HG03432 (cell line): ENCODE measurements around the gene STK16.
A peak's percentile ranks its signal among the peaks of the same experiment; 100 is the strongest.
"Not testable (repeated sequence)": the region's sequence is repeated elsewhere in the genome, so short reads cannot be mapped to it uniquely, and the experiment has no call there.

Experiments used
- ATAC-seq: cut with Tn5 transposase; IDR thresholded peaks from one replicate; pipeline ENCODE4 v1.9.1; 2021; ENCODE audit warnings: mild to moderate bottlenecking, moderate library complexity; ENCODE audit not compliant: unreplicated experiment

STK16 gene

DNA sequence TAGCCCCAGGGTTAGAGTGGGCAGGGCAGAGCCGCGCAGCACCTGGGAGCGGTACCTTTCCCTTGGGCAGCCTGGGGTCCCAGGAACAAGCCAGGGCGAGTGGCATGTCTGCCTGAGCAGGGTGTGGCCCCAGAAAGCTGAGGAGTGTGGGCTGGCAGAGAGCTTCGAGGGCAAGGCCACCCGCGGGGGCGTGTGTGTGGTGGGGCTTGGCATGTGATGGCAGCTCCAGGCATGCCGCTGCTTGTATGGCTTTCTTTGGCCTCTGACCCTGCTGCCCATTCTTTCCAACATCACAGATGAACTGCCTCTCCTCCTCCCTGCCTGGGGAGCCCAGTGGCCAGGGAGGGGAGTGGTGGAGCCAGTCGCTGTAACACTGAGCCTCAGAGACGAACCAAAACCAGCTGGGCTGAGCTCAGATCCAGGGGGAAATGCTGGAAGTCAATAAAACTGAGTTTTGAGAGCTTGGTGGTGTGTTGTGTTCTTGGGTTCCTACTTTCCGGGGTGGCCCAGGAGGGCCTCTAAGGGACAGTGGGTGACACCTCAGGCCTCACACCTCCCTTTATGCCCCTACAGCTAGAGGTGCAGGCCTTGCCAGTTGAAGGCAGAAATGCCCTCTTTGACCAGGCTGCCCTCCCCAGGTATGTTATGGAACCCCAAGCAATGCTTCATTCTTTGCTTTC is 41.3 kb downstream of the STK16 start:
- ATAC-seq, result no peak

DNA sequence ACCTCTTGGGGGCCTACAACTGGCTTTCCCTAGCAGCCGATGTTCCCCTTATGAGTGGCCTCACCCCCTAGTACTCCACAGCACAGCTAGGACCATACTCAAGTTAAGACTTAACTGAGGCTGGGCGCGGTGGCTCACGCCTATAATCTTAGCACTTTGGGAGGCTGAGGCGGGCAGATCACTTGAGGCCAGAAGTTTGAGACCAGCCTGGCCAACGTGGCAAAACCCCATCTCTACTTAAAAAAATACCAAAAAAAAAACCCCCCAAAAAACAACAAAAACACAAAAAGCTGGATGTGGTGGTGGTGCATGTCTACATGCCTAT is 41.8 kb downstream of the STK16 start:
- ATAC-seq, result not testable (repeated sequence)

DNA sequence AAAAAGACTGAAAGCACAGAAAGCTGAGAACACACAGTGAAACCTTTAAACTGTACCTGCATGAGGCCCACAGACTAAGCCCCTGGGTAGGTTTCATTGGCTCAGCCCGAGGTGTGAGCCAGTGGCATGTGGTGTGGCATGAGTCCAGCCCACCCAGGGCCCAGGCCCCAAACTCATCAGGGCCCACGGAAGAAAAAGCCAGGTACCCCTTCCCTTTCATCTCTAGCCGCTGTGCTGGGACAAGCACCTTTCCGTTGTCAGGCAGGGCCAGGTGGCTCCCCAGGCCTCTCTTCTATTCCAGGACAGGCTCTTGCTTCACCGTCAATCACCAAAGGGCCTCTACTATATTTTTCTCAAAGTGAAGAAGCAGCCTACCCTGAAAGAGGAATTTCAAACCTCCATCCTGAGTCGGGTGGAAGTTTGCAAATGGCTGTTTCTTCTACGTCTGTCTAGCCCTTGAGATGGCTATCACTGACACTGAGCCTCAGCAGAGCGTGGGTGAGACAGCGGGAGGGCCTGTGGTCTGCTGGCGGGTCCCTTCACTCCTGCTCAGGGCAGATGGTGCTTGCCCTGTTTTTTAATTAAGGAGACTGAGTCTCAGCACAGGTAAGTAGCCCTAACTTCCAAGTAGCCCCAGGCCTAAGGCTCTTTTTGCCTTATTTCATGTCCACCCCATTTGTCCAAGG is 42.4 kb downstream of the STK16 start:
- ATAC-seq, result no peak

DNA sequence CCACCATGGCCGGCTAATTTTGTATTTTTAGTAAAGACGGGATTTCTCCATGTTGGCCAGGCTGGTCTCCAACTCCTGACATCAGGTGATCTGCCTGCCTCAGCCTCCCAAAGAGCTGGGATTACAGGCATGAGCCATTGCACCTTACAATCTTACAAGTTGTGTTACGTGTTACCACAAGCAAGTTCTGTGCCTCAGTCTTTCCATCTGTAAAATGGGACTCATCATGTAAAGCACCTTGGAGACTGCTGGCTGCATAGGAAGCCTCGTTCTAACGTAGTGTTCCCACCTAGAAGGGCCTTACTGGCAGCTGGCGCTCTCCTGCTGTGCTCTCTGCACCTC is 43.9 kb downstream of the STK16 start:
- ATAC-seq, result no peak

DNA sequence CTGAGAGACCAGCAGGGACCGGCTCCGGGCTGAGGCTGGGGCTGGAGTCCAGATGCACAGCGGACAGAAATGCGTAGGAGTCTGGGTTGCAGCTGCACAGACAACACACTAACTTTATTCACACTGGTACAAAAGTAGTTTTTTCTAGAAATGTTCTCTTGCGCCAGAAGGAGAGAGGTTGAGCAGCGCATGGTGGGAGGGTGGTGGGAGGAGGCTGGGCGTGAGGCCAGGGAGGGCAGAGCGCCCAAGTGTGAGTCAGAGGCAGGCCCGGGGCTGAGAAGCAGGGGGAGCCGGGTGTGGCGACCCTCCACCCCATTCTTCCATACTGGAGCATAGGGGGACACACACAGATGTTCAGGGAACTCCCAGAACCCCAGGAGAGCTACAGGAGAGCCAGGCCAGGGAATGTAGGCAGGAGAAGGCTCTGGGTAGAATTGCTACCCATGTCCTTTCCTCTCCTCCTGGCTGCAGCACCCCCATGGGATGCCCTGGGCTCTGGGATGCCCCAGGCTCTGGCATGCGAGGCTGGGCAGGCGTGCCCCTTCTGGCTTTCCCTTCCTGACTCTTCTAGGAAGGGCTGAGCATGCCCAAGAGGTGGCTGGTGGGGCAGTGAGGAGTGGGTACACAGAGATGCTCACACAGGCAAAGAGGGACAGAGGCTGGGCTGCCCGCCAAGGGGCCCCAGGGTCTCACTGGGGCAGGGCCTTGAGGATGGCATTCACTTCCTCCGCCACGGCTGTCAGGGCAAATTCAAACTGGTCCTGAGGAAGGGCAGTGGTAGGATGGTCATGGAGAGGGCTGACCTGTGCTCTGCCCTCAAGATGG is 44.5 kb downstream of the STK16 start:
- ATAC-seq, result no peak

DNA sequence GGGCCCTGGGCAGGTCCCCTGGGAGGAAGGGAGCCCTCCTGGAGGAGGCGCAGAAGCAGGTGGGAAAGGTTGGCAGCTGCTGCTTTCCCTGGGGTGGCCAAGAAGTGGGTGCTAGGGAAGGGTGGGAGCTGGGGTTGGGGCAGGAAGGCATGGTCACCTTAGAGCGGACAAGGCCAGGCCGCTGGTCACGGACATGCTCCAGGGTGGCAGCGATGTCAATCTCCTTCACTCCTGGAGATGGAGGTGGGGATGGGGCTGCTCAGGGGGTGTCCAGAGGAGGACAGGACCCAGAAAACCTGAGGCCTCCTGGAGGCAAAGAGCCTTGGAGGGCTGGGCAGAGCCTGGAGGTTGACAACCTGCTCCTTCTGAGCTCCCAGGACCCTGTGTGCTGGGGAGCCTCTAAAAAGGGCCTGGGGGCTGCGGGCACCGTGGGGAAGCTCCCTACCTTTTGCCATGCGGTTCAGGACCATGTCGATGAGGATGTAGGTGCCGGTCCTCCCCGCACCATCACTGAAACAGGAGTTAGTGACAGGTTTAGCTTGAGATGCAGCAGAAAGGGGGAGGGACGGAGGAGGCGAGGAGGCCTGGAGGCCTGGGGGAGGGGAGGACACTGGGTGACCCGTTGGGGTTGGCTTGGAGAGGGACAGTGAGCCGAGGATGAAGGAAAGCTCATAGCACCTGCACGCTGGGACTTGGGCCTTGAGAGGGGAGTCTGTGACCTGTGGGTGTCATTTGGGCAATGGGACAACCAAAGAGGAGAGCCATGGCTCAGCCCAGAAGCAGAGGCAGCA is 45.3 kb downstream of the STK16 start:
- no peak for ATAC-seq

DNA sequence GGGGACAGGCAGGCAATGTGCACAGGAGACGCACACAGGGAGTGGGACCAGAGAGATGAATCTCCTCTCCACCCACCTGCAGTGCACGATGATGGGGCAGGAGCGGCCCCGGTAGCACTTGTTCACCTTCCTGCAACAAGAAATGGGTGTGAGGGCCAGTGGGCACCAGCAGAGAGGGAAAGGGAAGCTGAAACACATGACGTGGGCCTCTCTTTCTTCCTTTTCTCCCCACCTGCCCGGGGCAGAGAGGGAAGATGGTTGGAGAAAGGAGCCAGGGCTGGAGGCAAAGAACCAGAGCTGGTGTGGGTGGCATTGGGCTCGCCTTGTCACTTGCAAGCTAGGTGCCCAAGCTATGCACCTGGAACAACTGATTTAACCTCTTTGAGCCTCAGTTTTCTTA is 46.1 kb downstream of the STK16 start:
- no peak for ATAC-seq

DNA sequence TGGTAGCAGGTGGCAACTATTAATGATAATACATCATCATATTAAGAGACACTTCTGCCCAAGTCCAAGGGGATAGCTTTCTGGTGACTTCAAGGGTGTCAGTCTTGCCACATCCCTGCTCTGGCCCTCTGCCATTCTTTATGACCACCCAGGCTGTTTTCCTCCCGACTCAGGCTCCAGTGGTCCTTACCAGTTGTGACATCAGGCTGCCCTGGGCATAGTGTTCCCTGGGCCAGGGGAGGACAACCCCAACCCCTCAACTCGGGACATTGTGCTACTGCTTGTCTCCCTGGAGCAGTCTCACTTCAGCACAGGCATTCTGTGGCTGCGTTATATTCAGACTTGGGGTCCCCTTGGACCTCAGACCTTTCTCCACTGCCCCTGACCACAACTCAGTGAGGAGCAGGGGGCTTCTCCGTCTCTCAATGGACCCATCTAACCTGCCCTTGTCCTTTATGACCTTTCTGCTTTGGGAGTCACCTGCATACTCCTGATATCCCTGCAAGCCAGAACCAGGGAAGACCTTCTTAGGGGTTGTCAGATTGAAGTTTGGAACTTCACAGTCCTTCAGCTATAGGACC is 46.7 kb downstream of the STK16 start:
- ATAC-seq, result no peak

DNA sequence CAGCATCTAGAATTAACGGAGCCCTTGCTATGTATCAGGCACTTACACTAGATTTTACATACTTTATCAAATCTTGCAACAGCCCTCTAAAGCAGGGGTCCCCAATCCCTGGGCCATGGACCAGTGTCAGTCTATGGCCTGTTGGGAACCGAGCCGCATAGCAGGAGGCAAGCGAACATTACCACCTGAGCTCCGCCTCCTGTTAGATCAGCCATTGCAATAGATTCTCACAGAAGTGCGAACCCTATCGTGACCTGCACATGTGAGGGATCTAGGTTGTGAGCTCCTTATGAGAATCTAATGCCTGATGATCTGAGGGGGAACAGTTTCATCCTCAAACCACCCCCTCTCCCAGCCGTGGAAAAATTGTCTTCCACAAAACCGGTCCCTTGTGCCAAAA is 47.3 kb downstream of the STK16 start:
- ATAC-seq, result no peak

DNA sequence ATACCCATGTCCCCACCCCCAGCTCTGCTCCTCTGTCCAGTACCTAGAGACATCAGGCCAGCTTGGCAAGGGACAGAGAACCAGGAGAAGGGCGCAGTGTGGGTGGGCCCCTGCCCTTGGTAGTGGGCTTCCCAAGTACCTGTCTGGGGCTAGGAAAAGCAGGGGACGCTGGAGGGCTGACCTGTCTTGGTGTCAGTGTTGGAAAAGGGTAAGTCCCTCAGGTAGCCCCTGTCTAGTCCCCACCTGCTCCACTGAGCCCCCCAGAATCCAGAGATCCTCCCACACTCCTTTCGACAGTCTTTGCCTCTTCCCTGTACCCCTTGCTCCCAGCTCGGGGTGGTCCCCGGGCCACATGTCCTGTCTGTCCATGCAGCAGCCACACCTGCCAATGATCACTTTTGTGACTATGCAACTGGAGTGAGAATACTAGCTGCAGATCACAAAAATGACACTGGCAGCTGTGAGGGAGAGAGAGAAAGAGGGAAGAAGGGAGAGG is 48.5 kb downstream of the STK16 start:
- ATAC-seq, result no peak

DNA sequence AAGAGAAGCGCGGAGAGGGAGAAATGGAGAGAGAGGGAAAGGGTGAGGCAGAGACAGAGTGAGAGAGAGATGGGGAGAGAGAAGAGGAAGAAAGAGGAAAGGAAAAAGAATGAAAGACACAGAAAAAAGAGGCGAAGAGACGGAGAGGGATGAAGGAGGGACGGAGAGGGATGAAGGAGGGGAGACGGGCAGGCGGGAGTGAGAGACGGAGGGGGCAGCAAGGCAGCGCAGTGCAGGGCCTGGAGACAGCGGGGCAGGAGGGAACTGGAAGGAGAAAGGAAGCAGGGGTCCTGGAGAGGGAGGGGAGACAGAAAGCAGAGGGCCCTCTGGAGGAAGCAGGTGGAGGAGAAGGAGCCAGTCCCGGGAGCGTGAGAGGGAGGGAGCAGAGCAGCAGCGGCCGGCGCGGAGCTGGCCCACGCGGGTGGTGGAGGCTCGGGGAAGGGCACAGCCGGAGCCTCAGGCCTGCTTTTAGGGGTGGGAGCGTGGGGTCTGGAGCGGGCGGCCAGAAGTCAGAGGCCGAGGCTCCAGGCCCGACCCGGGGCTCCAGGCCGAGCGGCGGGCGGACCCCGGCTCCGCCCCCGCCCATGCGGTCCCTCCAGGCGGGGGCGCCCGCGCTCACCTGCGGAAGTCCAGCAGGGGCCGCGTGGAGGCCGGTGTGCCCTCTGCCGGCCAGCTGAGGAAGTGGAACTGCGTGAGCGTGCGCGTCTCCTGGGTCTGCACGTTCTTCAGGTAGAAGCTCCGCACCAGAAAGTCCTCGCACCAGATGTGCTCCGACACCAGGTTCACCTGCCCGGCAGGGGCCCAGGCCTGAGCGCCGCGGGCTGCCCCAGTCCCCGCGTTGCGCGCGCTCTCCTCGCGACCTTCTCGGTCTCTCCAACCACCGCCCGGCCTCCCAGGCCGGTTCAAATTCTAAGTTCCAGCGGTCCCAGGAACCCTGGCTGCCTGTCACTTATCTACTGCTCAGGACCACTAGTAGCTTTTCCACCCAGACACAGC is 49.4 kb downstream of the STK16 start:
- ATAC-seq, result peak; percentile 93

DNA sequence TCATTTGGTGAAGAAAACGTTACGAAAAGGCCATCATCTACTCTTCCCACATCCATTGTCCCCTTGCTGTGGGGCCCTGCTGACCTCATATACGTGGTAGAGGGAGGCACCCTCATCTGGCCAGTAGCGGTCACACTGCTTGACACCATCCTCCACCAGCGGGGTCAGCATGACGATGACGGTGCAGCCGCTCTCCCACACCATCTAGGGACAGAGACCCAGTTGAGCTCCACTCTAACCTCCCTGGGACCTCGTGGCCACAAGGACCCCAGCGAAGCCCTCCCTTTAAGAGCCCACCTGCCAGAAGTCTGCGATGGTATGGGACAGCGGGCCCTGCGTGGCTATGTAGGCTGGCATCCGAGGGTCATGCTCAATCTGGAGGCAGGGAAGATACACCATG is 50.9 kb downstream of the STK16 start:
- ATAC-seq, result no peak

DNA sequence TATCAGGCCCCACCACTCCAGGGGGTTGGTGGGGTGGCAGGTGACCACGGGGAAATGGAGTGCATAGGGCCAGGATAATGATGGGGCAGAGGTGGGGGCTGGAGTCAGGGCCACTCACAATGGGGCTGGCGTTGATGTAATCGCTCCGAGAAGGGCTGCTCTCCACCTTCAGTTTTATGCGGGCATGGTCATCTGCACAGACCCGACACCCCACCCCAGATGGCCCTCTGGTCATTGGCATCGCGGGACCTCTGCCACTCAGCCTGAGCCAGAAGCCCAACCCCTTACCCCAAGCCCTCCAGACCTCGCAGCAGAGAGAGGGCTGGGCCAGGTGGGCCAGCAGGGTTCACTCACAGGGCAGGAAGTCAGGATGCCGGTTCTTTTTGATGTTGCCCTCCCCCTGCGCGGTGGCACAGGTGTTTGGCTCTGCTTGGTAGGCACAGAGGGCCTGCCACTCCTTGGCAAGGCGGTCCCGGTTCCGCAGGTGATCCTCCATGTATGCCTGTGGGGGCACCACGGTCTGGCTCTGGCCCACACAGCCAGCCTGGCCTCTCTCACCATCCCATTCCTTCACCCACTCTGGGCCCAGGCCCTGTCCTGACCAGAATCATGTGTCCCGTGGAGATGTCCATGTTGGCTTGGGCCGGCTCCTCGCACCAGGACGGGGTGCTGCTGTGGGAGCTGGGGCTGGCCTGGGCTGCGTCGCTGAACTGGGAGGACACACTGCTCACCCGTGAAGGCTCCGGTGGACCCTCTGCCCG is 51.5 kb downstream of the STK16 start:
- ATAC-seq, result no peak

DNA sequence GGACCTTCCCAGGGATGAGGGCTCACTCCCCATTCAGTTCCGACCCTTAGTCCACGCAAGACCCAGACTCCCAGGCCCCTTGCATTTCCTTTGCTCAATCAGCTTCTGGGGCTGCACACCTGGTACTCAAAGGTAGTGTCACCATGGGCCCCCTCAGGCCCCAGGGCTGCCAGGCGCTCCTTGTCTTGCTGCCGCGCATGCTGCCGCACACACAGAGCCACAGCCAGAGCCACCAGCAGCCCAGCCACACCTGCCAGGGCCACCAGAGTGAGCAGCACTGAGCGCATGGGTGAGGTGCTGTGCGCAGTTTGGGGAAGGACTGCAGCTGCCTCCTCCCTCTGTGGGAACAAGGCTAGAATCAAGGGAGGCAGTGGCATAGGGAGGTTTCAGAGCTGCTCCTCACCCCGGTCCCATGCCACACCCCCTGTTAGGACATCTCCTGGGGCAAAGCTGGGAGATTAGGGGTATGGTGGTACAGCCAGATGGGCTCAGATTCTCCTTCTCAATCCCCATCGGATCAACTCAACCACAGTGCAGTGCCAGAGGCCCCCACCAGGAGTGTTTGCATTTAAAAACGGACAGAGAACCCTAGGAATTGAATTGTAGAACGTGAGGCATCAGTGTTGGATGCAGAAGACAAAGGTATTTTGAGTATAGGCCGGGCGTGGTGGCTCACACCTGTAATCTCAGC is 52.6 kb downstream of the STK16 start:
- ATAC-seq, result no peak

DNA sequence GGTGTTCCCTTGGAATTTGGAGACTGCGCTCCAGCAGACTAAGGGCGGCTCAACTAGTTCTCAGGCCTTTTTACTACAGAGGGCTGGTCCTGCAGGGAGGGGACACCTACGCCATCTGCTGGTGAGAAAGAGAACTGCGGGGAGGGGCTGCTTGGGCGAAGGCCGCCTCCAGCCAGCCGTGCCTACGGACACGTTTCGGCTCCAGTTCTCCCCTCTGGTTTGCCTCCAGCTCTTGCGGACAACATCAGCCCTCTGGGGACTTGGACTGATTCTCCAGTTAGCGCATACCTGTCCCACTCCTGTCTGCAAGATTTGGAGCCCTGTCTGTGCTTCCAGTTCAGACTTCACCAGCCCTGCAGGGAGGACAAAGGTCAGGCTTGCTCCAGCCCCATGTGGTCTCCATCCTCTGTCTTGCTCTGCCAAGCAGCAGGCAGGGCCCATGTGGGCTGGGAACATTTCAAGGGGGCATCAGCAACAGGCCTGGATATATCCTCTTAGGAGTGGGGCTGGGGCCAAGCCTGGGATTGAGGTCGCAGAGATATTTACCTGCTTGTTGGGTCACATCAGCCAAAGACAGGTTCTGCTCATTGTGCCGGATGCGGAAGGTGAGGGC is 53.6 kb downstream of the STK16 start:
- peak; percentile 50 for ATAC-seq

DNA sequence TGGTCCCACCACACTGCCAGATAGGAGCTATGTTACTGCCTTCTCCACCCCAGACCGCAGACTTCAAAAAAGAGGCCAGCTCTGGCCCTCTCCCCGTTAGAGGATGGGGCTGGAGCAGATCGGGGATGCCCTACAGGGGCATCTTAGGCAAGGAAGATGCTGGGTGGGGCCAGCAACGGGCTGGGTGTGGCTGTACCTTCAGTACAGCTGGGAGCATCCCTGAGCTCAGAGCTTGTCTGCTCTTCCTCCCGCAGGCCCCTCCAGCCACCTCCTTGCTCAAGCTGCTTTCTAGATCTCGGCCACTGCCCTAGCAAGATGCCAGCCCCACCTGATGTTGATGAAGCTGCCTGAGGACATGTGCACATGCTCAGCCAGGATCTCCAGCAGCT is 54.1 kb downstream of the STK16 start:
- ATAC-seq, result no peak
